Measurements from ENCODE around the gene SMPDL3B. TPM values are rescaled to one million over a fixed set of nuclear protein-coding genes. Genes with fewer than 3 reads are reported as not detected.

Gene SMPDL3B
- total RNA-seq, 1 experiment from 2014 or later: 51.3 TPM

- Histone ChIP-seq H3K27me3 (ENCODE audit: insufficient read depth, low read length) (no peaks in the 10 kb centered on the region), H2BK12ac (ENCODE audit: insufficient read length, low read depth, low read length) (no peak overlapping the region), H3K23me2 (ENCODE audit: insufficient read length, low read depth, low read length, poor library complexity, severe bottlenecking) (no peaks in the 10 kb centered on the region), H4K8ac (replicated peaks; ENCODE audit: insufficient read length, low read depth, low read length) (no peak overlapping the region), H3K18ac (ENCODE audit: insufficient read length, low read depth, low read length) (no peak overlapping the region), H3K9me3 (ENCODE audit: control insufficient read depth, low read depth, low read length) (no peaks in the 10 kb centered on the region), H3K23ac (ENCODE audit: insufficient read length, low read depth, low read length) (no peak overlapping the region), H4K20me1 (ENCODE audit: control insufficient read depth, insufficient read depth, insufficient read length) (no peaks in the 10 kb centered on the region), H3K4me1 (ENCODE audit: insufficient read depth, low read length) (no peaks in the 10 kb centered on the region), H4K5ac (ENCODE audit: insufficient read length, low read depth, low read length) (no peak overlapping the region), H3K79me1 (ENCODE audit: insufficient read depth, low read depth, low read length, poor library complexity, severe bottlenecking) (no peaks in the 10 kb centered on the region), H2BK15ac (ENCODE audit: low read depth, low read length) (no peak overlapping the region), H2AK5ac (ENCODE audit: insufficient read length, low read length) (no peak overlapping the region), H3K14ac (ENCODE audit: insufficient read depth, low read length) (no peak overlapping the region), H2BK120ac (ENCODE audit: low read depth, low read length, poor library complexity, severe bottlenecking) (no peak overlapping the region), H3K4me2 (ENCODE audit: insufficient read depth, insufficient read length, low read length) (no peak overlapping the region), H4K91ac (ENCODE audit: insufficient read length, low read depth, low read length) (no peak overlapping the region), H3K4ac (ENCODE audit: low read depth, low read length) (no peak overlapping the region), H3T11ph (ENCODE audit: low read length) (no peak overlapping the region), H3K9ac (ENCODE audit: extremely low read depth, insufficient read length, low read length) (no peak overlapping the region), H2BK20ac (ENCODE audit: low read depth, low read length, poor library complexity, severe bottlenecking) (no peak overlapping the region), H3K27ac (ENCODE audit: insufficient read length, low read depth, low read length) (no peak overlapping the region), H2AFZ (ENCODE audit: low read length) (no peak overlapping the region), H3K79me2 (ENCODE audit: insufficient read depth, low read length) (no peaks in the 10 kb centered on the region), H3K56ac (ENCODE audit: insufficient read length, low read depth, low read length) (no peak overlapping the region), H2BK5ac (ENCODE audit: insufficient read length, low read length) (no peak overlapping the region)
- Mint-ChIP-seq H3K36me3 (ENCODE audit: insufficient read depth in 1 of 3, low read depth in 3 of 3) (peaks cover 19 to 83% (median 78%) of the 10 kb centered on the region in 3 experiments; a peak in 6 of 7 replicates), H3K27me3 (ENCODE audit: low read depth) (no peaks in the 10 kb centered on the region), H3K27ac (no peak overlapping the region), H3K9me3 (no peaks in the 10 kb centered on the region; a peak in 1 of 5 replicates), H3K4me1 (peaks cover 0 to 5% of the 10 kb centered on the region in 2 experiments; a peak in 3 of 4 replicates), H3K4me3 (no peak overlapping the region)
- DNase-seq: no peak
- TF ChIP-seq CTCF (conservative IDR thresholded peaks at IDR 0.05): no peak
- WGBS (ENCODE audit: extremely low coverage, insufficient read length, low lambda C conversion rate): no CpG with 5 or more reads among the region's 10 CpGs
Measured at GRCh38 chr1:27954186-27954585, 19.4 kb downstream of the SMPDL3B start.
